Fibroblast of the aortic adventitia (primary cell): ENCODE results near the gene CENPP. TPM values are rescaled to one million over a fixed set of nuclear protein-coding genes. Genes with fewer than 3 reads are reported as not detected.

Experiments used
- DNase-seq: peaks from one replicate; pipeline ENCODE4 v3.0.0-alpha.2; 2010; ENCODE audit warnings: low read depth
- H3K4me3 ChIP-seq: 2 replicates; pipeline ENCODE4 v1.5.1; 2011; ENCODE audit warnings: low read depth, mild to moderate bottlenecking, control low read depth, low read length, moderate library complexity
- total RNA-seq: library from RNA; depleted of rRNA; stranded (reverse); fragments of >200 nt; gene quantifications from 2 replicates; pipeline ENCODE4 v1.2.3, GENCODE V29; 2012; ENCODE audit warnings: low replicate concordance
- TF ChIP-seq, protein P1 (sequence below): IDR thresholded peaks from 2 replicates; pipeline ENCODE4 v1.5.1; 2011; ENCODE audit warnings: mild to moderate bottlenecking, low read length, control low read depth, inconsistent platforms; ENCODE audit not compliant: insufficient read depth

The CENPP gene
- total RNA-seq, 1 donor, result 19.3 TPM

DNA sequence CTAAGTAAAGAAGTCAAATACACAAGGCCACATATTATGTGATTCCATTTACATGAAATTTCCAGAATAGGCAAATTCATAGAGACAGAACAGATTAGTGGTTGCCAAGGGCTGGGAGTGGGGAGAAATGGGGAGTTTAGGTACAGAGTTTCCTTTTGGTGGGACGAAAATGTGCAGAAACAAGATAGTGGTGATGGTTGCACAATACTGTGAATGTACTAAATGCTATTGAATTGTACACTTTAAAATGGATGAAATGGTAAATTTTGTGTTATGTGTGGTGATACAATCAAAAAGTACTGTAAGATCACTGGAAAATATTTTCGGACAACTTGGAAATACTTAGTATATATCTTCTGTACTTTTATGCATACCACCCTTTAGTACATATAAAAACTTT lies 195.1 kb downstream of the CENPP start:
- TF ChIP-seq, protein P1, sequence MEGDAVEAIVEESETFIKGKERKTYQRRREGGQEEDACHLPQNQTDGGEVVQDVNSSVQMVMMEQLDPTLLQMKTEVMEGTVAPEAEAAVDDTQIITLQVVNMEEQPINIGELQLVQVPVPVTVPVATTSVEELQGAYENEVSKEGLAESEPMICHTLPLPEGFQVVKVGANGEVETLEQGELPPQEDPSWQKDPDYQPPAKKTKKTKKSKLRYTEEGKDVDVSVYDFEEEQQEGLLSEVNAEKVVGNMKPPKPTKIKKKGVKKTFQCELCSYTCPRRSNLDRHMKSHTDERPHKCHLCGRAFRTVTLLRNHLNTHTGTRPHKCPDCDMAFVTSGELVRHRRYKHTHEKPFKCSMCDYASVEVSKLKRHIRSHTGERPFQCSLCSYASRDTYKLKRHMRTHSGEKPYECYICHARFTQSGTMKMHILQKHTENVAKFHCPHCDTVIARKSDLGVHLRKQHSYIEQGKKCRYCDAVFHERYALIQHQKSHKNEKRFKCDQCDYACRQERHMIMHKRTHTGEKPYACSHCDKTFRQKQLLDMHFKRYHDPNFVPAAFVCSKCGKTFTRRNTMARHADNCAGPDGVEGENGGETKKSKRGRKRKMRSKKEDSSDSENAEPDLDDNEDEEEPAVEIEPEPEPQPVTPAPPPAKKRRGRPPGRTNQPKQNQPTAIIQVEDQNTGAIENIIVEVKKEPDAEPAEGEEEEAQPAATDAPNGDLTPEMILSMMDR, result no peak
- H3K4me3 ChIP-seq, result no peak overlapping the region
- no peak for DNase-seq

DNA sequence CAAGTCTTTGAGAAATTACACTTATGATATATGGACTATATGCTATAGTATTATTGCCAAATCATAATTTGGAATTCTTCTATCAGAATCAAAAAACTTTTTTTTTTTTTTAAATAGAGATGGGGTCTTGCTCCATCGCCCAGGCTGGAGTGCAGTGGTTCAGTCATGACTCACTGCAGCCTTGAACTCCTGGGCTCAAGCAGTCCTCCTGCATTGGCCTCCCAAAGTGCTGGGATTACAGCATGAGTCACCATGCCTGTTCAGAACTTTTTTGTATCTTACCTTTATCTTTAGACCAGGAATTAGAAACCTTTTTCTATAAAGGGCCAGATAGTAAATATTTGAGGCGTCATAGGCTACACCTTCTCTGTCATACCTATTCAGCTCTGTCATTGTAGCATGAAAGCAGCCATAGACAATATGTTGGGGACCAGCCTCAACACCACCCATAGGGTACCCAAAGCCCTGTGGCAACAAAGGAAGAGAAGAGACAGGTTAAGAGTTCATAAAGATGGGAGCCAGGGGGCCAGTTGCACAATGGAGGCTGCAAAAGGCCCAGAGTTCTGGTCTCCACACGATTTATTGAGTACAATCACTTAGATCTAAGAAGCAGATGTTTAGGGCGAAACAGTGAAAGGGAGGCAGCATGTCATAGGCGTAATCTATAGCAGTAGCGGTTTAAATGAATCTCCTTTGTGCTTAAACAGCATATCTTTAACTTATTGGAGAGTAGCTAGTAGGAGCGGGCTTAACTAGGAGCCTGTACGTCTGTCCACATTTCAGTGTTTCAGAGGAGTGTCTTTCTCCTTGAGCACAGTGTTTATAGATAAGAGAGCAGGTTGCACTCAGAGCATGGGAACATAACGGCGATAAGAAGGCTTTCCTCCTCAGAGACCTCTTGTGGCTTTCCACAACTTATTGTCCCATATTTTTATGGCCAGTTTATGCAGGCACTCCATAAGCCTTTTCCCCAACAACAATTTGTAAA lies 197.5 kb downstream of the CENPP start:
- DNase-seq, result no peak
- TF ChIP-seq, protein P1, result no peak
- H3K4me3 ChIP-seq, result no peak overlapping the region

DNA sequence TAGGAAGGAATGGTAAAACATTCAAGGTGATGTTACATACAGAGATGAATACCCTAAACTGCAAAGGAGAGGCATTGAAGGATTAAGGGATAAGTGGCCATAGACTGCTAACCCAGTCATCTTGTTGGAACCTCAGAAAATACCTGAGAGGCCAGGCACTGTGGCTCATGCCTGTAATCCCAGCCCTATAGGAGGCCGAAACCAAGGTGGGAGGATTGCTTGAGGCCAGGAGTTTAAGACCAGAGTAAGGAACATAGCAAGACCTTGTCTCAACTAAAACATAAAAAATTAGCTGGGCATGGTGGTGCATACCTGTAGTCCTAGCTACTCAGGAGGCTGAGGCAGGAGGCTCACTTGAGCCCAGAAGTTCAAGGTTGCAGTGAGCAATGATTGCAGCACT lies 199.1 kb downstream of the CENPP start:
- DNase-seq, result no peak
- no peak overlapping the region for H3K4me3 ChIP-seq
- TF ChIP-seq, protein P1, result no peak

DNA sequence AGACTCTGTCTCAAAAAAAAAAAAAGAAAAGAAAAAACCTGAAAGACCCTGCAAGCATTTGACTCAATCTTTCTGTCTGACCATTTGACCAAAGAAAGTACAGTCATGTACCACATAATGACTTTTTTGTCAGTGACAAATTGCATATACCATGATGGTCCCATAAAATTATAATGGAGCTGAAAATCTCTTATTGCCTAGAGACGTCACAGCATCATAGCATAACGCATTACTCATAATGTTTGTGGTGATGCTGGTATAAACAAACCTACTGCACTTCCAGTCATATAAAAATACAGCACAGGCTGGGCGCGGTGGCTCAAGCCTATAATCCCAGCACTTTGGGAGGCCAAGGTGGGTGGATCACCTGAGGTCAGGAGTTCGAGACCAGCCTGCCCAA lies 199.6 kb downstream of the CENPP start:
- no peak for DNase-seq
- no peak overlapping the region for H3K4me3 ChIP-seq
- TF ChIP-seq, protein P1, result no peak

DNA sequence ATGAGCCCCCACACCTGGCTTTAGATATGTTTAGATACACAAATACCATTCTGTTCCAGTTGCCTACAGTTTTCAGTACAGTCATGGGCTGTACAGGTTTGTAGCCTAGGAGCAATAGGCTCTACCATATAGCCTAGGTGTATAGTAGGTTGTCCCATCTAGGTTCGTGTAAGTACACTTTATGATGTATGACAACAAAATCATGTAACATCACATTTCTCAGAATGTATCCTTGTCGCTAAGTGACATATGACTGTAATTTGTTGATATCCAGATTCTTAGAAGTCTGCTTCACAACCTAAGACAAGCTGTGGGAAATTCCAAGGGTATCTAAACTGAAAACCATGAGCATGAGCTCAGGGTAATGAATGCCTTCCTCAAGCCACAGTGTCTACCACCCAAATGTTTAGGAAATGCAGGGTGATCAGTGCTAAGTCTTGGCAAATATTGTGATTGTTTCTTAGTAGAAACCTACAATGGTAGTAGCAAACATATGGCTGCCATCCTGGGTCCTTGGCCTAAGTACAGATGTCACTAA lies 201.6 kb downstream of the CENPP start:
- no peak for DNase-seq
- no peak overlapping the region for H3K4me3 ChIP-seq
- TF ChIP-seq, protein P1, result no peak

DNA sequence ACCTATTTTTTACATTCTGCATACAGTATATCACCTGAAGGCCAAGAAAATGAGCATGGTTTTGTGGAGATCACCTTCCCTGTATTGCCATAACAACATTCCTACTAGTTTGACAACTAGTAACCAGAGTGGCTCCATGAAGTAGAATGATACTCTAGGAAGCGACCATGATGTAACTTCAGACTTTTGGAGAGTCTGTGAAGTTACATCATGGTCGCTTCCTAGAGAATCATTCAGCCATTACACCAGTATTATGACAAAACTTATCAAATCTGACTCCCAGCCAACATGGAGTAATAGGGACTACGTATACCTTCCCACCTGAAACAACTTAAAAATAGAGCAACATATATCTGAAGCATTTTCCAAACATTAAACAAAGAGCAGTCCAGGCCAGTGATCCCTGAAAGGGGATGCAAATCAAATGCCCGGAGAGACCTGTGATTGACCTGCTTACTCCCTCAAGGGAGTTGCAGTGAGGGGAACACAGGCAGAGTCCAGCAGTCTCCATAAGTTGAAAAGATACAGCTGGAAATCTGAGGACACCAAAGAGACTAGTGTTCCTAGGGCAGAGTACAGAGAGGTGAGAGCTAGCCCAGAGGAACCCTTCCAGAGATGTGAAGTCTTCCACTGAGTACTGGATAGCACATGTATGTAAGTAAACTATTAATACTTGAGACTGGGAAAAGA lies 202.2 kb downstream of the CENPP start:
- no peak for DNase-seq
- TF ChIP-seq, protein P1, result no peak
- H3K4me3 ChIP-seq, result no peak overlapping the region
